HG02623 (cell line): Measurements from ENCODE around the gene HPX.

Experiments used
- ATAC-seq: cut with Tn5 transposase; IDR thresholded peaks from one replicate; pipeline ENCODE4 v1.9.1; 2021; ENCODE audit warnings: moderate library complexity; ENCODE audit not compliant: unreplicated experiment

Gene HPX

GRCh38 chr11:6418557-6419008, 22.2 kb downstream of the HPX start:
- no peak for ATAC-seq

GRCh38 chr11:6417907-6418556, 22.8 kb downstream of the HPX start:
- no peak for ATAC-seq

- ATAC-seq, result no peak
These were observed 25.0 kb downstream of the HPX start for GRCh38 chr11:6415797-6416196.

- ATAC-seq, result no peak
These were observed 25.9 kb downstream of the HPX start for GRCh38 chr11:6414874-6415328.

- ATAC-seq, result no peak
These were observed 27.0 kb downstream of the HPX start for GRCh38 chr11:6413791-6414201.

GRCh38 chr11:6411594-6412031, 29.2 kb downstream of the HPX start:
- ATAC-seq, result no peak

GRCh38 chr11:6410695-6411430, 29.9 kb downstream of the HPX start:
- ATAC-seq, result no peak

GRCh38 chr11:6406370-6406769, 34.4 kb downstream of the HPX start:
- ATAC-seq, result no peak

GRCh38 chr11:6405846-6406245, 34.9 kb downstream of the HPX start:
- no peak for ATAC-seq

GRCh38 chr11:6405052-6405667, 35.6 kb downstream of the HPX start:
- no peak for ATAC-seq

- ATAC-seq, result no peak
These were observed 36.3 kb downstream of the HPX start for GRCh38 chr11:6404342-6405051.

GRCh38 chr11:6403539-6403938, 37.2 kb downstream of the HPX start:
- no peak for ATAC-seq

GRCh38 chr11:6402561-6402981, 38.2 kb downstream of the HPX start:
- peak; percentile 97 for ATAC-seq

GRCh38 chr11:6402061-6402470, 38.7 kb downstream of the HPX start:
- peak; percentile 26 for ATAC-seq

GRCh38 chr11:6401464-6401863, 39.3 kb downstream of the HPX start:
- no peak for ATAC-seq

- no peak for ATAC-seq
These were observed 40.1 kb downstream of the HPX start for GRCh38 chr11:6400431-6401345.

- no peak for ATAC-seq
These were observed 43.2 kb downstream of the HPX start for GRCh38 chr11:6397636-6398035.

GRCh38 chr11:6397156-6397555, 43.6 kb downstream of the HPX start:
- no peak for ATAC-seq

GRCh38 chr11:6395470-6396060, 45.2 kb downstream of the HPX start:
- ATAC-seq, result no peak
